Measurements from ENCODE around the gene IFI27.

The IFI27 gene

DNA sequence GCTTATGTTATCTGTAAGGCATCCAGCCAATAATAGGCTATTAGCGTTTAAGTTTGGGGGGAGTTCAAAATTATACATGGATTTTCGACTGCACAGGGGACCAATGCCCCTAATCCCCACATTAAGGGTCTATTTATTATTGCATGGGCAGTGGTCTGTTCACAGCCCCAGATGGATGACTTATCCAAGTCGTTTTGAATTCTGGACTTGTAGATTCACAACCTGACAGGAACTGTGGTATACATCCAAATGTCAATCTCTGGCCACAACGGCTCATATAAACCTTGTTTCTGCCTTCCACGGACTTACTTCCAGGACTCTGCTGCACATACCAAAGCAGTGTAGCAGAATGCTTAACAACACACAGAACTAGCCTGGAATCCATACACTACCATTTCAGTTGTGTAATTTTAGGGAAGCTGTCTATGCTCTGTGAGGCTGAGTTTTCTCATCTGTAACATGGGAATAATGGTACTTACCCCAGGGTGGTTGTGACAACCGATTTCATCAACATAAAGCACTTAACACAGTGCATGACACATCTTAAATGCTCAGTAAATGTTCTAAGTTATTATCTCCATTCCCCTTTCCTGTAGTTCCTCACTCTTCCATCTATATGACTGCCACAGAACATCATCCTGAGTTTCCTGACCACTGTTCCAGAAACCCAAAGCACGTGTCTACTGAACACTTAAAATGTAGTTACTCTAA lies 33.3 kb upstream of the IFI27 start:
- H3K4me3 ChIP-seq (replicated peaks; ENCODE audit: low read depth, low read length) = no peak overlapping the region
- H3K27me3 ChIP-seq (replicated peaks; ENCODE audit: control insufficient read depth, insufficient read depth, low read length) = no peaks in the 10 kb centered on the region
- TF ChIP-seq, protein P1, sequence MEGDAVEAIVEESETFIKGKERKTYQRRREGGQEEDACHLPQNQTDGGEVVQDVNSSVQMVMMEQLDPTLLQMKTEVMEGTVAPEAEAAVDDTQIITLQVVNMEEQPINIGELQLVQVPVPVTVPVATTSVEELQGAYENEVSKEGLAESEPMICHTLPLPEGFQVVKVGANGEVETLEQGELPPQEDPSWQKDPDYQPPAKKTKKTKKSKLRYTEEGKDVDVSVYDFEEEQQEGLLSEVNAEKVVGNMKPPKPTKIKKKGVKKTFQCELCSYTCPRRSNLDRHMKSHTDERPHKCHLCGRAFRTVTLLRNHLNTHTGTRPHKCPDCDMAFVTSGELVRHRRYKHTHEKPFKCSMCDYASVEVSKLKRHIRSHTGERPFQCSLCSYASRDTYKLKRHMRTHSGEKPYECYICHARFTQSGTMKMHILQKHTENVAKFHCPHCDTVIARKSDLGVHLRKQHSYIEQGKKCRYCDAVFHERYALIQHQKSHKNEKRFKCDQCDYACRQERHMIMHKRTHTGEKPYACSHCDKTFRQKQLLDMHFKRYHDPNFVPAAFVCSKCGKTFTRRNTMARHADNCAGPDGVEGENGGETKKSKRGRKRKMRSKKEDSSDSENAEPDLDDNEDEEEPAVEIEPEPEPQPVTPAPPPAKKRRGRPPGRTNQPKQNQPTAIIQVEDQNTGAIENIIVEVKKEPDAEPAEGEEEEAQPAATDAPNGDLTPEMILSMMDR (IDR thresholded peaks at IDR 0.05; ENCODE audit: insufficient read depth, low read length, poor library complexity, severe bottlenecking) = no peak
- H3K36me3 ChIP-seq (ENCODE audit: control insufficient read depth, insufficient read depth, low read length) = peaks cover 1% of the 10 kb centered on the region
- DNase-seq (ENCODE audit: extremely low read depth, insufficient read length) = no peak

DNA sequence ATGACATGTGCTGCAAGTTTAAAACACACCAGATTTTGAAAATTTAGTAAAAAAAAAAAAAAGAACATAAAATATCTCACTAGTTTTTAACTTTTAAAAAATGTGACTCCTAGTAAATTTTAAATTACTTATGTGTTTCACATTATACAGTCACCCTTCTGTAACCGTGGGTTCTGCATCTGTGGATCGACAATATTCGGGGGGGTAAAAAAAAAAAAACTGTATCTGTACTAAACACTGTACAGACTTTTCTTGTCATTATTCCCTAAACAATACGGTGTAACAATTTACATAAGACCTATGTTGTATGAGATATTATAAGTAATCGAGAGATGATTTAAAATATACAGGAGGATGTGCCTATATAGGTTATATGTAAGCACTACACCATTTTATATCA lies 32.7 kb upstream of the IFI27 start:
- DNase-seq (ENCODE audit: extremely low read depth, insufficient read length) = no peak
- Histone ChIP-seq H3K4me3 (replicated peaks; ENCODE audit: low read depth, low read length) (no peak overlapping the region), H3K36me3 (ENCODE audit: control insufficient read depth, insufficient read depth, low read length) (peaks cover 1% of the 10 kb centered on the region), H3K27me3 (replicated peaks; ENCODE audit: control insufficient read depth, insufficient read depth, low read length) (no peaks in the 10 kb centered on the region)
- TF ChIP-seq, protein P1 (IDR thresholded peaks at IDR 0.05; ENCODE audit: insufficient read depth, low read length, poor library complexity, severe bottlenecking) = no peak

DNA sequence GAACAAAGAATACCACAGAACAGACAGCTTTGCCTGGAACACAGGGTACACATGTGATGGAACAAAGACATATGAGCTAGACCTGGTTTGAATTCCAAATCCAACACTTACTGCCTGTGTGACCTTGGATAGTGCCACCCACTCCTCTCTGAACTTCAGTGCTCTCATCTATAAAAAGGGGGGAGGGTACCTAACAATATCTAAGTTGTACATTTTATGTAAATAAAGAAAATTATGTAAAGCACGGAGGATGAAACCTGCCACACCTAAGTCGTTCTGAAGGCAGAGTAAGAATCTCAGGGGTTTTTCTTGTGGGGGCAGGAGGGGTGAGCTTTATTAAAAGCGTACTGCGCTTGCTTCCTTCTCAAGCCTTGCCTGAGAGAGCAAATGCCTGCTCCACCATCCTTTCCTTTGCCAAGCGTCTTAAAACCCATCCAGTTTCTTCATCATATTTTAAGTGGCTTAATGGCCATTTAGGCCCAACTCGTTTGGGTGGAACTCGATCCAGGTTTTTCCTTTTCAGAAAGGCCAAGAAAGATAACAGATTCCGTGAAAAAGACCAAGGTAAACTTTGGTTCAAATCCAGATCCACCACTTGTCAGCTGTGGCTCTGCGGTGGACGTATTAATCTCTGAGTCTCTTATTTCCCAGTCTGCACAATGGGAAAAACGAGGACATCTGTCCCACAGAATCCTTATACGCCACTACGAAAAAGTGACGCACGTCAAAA lies 30.5 kb upstream of the IFI27 start:
- DNase-seq (ENCODE audit: extremely low read depth, insufficient read length) = no peak
- peak overlapping the region; percentile 90 for H3K4me3 ChIP-seq (replicated peaks; ENCODE audit: low read depth, low read length)
- TF ChIP-seq, protein P1 (IDR thresholded peaks at IDR 0.05; ENCODE audit: insufficient read depth, low read length, poor library complexity, severe bottlenecking) = no peak
- peaks cover 1% of the 10 kb centered on the region for H3K36me3 ChIP-seq (ENCODE audit: control insufficient read depth, insufficient read depth, low read length)
- H3K27me3 ChIP-seq (replicated peaks; ENCODE audit: control insufficient read depth, insufficient read depth, low read length) = no peaks in the 10 kb centered on the region

DNA sequence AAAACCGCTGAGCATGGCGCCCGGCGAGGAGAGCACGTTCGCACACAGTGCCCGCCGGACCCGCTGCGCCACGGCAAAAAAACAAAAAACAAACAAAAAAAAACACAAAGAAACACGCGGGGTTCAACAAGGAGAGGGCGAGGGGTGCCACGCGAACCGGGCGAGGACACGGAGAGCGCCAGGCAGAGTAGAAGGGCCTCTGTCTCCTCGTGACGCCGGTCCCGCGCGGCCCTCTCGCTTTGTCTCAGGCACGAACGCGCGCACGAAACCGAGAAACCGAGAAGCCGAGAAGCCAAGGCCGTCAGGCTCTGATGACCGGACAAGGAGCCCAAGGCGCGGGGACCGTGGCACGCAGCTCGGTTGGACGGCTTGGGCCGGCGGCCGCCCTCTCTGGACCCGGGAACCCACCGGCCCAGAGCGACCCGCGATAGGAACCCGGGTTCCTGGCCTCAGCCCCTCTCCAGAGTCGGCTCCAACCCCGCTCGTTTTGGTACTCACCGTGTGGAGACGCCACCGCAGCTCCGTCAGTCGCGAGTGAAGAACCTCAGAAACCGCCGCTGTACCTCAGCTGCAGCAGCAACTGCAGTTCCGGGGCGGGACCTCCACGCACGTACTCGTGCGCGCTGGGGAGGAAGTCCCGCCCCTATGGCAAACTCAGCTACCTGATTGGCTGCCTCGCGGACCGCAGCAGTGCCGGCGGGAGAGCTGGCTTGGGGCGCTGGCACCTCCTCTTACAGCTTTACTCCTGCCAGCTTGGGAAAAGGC lies 29.7 kb upstream of the IFI27 start, which contains the start of the genes DDX24 and IFI27L1:
TSS of gene DDX24 (minus strand) at position 582 of the 765 bp plus-strand sequence. CDS start 1,460 bp downstream, outside the sequence.
TSS of gene IFI27L1 (plus strand) at position 690 of the 765 bp plus-strand sequence. CDS start 15,628 bp downstream, outside the sequence.
- TF ChIP-seq, protein P1 (IDR thresholded peaks at IDR 0.05; ENCODE audit: insufficient read depth, low read length, poor library complexity, severe bottlenecking) = no peak

DNA sequence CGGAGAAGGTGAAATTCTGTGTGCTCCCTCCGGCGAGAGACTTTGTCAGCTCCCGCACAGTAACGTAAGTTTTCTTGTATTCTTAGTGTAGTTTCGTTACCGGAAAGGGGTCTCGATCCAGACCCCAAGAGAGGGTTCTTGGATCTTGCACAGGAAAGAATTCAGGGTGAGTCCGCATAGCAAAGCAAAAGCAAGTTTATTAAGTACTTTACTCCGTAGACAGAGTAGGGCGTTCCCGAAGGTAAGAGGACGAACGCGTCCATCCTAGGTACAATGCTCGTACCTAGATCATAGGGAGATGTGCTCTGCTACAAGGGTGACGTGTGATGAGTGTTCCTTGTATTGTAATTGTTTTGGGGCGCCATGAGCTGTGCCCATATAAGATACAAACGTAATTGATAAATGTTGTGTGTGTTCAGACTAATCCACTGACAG lies 29.1 kb upstream of the IFI27 start:
- H3K4me3 ChIP-seq (replicated peaks; ENCODE audit: low read depth, low read length) = peak overlapping the region; percentile 90
- peaks cover 1% of the 10 kb centered on the region for H3K36me3 ChIP-seq (ENCODE audit: control insufficient read depth, insufficient read depth, low read length)
- no peak for DNase-seq (ENCODE audit: extremely low read depth, insufficient read length)
- TF ChIP-seq, protein P1 (IDR thresholded peaks at IDR 0.05; ENCODE audit: insufficient read depth, low read length, poor library complexity, severe bottlenecking) = no peak
- no peaks in the 10 kb centered on the region for H3K27me3 ChIP-seq (replicated peaks; ENCODE audit: control insufficient read depth, insufficient read depth, low read length)

More for the DNA sequence above, 29.7 kb upstream of the IFI27 start, which contains the start of the genes DDX24 and IFI27L1:
- peaks cover 1% of the 10 kb centered on the region for H3K36me3 ChIP-seq (ENCODE audit: control insufficient read depth, insufficient read depth, low read length)
- H3K27me3 ChIP-seq (replicated peaks; ENCODE audit: control insufficient read depth, insufficient read depth, low read length) = no peaks in the 10 kb centered on the region
- H3K4me3 ChIP-seq (replicated peaks; ENCODE audit: low read depth, low read length) = peak within 1 kb of the TSS; percentile 90
- peak; percentile 95 for DNase-seq (ENCODE audit: extremely low read depth, insufficient read length)

Data from GM06990 (cell line).